CD4-positive, alpha-beta T cell (primary cell): ENCODE results near the gene MAST2. TPM values are rescaled to one million over a fixed set of nuclear protein-coding genes. Genes with fewer than 3 reads are reported as not detected.

ENCODE experiments used
- ATAC-seq: fragments of 200-7000 bp; cut with Tn5 transposase; one replicate; pipeline ENCODE4 v1.10.0; 2022; ENCODE audit warnings: mild to moderate bottlenecking; ENCODE audit not compliant: poor library complexity
- CTCF ChIA-PET: fragments of 350-600 bp; sonication (Branson Sonifier 250); formaldehyde crosslinking; loops from one replicate; lab custom pipeline; 2021; ENCODE audit warnings: antibody characterized with exemption, inconsistent platforms; lab: Charles Lee
- POLR2A ChIA-PET: fragments of 350-600 bp; sonication (Branson Sonifier 250); formaldehyde crosslinking; loops from one replicate; lab custom pipeline; 2021; ENCODE audit warnings: antibody characterized with exemption, inconsistent platforms; lab: Charles Lee
- DNase-seq, 14 experiments: peaks; one replicate each; pipeline ENCODE4 v3.0.0-alpha.2; 2013 to 2020; ENCODE audit warnings: mixed read lengths in 2 of 14
- H3K27ac ChIP-seq, 2 donors: one replicate each; pipeline versions ENCODE4 v1.5.1 to v1.7.0; 2013; ENCODE audit warnings: low read length in 2 of 2, low read depth in 1 of 2, mild to moderate bottlenecking in 1 of 2
- H3K27me3 ChIP-seq, 2 experiments: 1 replicate in 1 of 2; 2 replicates in 1 of 2; pipeline versions ENCODE4 v1.6.1 to v1.7.0; 2013; ENCODE audit warnings: low read length in 2 of 2, control low read depth in 1 of 2, mild to moderate bottlenecking in 1 of 2, moderate library complexity in 1 of 2; ENCODE audit not compliant: insufficient read depth in 2 of 2, control insufficient read depth in 1 of 2
- H3K36me3 ChIP-seq: one replicate; pipeline ENCODE4 v1.6.1; 2013; ENCODE audit warnings: low read length, control low read depth; ENCODE audit not compliant: insufficient read depth
- H3K4me1 ChIP-seq: one replicate; pipeline ENCODE4 v1.6.1; 2013; ENCODE audit warnings: low read length, control low read depth; ENCODE audit not compliant: insufficient read depth
- H3K4me3 ChIP-seq: one replicate; pipeline ENCODE4 v1.5.1; 2013; ENCODE audit warnings: mild to moderate bottlenecking, low read length, moderate library complexity
- H3K9me3 ChIP-seq, 2 experiments: 1 replicate in 1 of 2; 2 replicates in 1 of 2; pipeline versions ENCODE4 v1.6.1 to v1.7.0; 2013; ENCODE audit warnings: low read length in 2 of 2, mild to moderate bottlenecking in 2 of 2, control low read depth in 1 of 2, moderate library complexity in 1 of 2; ENCODE audit not compliant: control insufficient read depth in 1 of 2, insufficient read depth in 1 of 2
- H3K27ac Mint-ChIP-seq: one replicate; pipeline ENCODE4 v1.8.0; 2020; ENCODE audit warnings: mixed read lengths
- H3K27me3 Mint-ChIP-seq: one replicate; pipeline ENCODE4 v1.8.0; 2021; ENCODE audit warnings: mixed read lengths
- H3K36me3 Mint-ChIP-seq: one replicate; pipeline ENCODE4 v1.8.0; 2021; ENCODE audit warnings: low read depth, mixed read lengths
- H3K4me1 Mint-ChIP-seq: one replicate; pipeline ENCODE4 v1.8.0; 2021; ENCODE audit warnings: low read depth, mixed read lengths
- H3K4me3 Mint-ChIP-seq: one replicate; pipeline ENCODE4 v1.8.0; 2020; ENCODE audit warnings: mild to moderate bottlenecking, mixed read lengths
- H3K9me3 Mint-ChIP-seq: one replicate; pipeline ENCODE4 v1.8.0; 2020; ENCODE audit warnings: mixed read lengths
- intact Hi-C, 2 experiments: fragments of 100-400 bp; cut with DNase I in 1 of 2; cut with micrococcal nuclease in 1 of 2; formaldehyde crosslinking; loops; one replicate each; pipeline versions ENCODE4 v1.15.1 to v1.9.0; 2023 to 2025; cut with DNase I, micrococcal nuclease
- total RNA-seq, 174 experiments: library from RNA in 2 of 174; stranded (reverse) in 2 of 174; gene quantifications; one replicate each; pipeline ENCODE4 v1.2.3 and lab custom pipeline; 2021 to 2026
- TF ChIP-seq, protein P1 (sequence below): fragments of 200-600 bp; IDR thresholded peaks from one replicate; pipeline ENCODE4 v1.8.0; 2022; ENCODE audit warnings: antibody characterized with exemption, mild to moderate bottlenecking

The MAST2 gene
- total RNA-seq, 2 experiments from 2014 or later = 5.7 to 6.5 TPM

DNA sequence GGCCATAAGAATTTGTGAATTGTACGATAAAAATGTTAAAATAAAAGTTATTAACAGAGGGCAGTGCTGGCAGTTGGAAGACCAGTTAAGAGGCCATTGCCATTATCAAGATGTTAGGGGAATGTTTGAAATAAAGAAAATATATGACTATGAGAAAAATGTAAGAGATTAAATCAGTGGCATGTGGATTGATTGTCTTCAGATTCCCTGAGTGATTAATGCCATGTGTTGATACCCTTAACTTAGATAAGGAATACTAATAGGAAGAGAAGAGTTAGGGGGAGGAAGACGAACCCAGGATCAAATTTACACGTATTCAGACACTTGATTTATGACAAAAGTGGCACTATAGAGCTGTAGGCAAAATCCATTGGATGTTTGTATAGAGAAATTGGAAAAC lies 173.2 kb downstream of the MAST2 start:
- no peaks in the 10 kb centered on the region for H3K36me3 Mint-ChIP-seq

DNA sequence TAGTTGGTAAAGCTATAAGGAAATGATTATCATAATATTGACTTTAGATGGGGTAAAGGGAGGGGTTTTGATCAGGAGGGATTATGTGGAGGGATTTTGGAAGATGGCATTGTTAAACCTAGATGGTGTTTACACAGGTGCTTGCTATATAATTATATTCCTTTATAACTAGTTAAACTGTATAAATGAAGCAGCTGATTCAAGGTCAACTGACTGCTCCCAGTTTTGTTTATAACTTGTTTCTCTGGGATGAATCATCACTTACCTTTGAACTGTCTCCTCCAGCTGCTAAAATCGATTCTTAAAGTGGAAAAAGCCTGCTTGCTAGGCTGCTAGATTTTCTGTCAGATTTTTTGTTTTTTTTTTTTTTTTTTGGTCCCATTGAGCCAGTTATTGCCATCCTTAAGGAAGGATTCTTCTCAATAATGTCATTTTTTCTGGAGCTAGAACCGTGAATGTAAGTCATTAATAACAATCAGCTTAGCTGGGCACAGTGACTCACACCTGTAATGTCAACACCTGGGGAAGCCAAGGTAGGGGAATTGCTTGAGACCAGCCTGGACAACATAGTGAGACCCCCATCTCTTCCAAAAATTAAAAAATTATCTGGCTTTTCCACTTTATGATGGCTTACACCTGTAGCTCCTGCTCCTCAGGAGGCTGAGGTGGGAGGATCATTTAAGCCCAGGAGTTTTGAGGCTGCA lies 175.8 kb downstream of the MAST2 start:
- Mint-ChIP-seq H3K4me1 (no peaks in the 10 kb centered on the region), H3K27me3 (no peaks in the 10 kb centered on the region), H3K4me3 (no peak overlapping the region), H3K27ac (no peak overlapping the region), H3K9me3 (no peaks in the 10 kb centered on the region), H3K36me3 (no peaks in the 10 kb centered on the region)
- no peak for ATAC-seq
- Histone ChIP-seq H3K36me3 (no peaks in the 10 kb centered on the region), H3K27me3 (no peaks in the 10 kb centered on the region), H3K9me3 (no peaks in the 10 kb centered on the region), H3K4me3 (no peak overlapping the region), H3K27ac (no peak overlapping the region), H3K4me1 (no peaks in the 10 kb centered on the region)
- no peak for DNase-seq
- ChIA-PET POLR2A (no interaction called here), CTCF (no interaction called here)
- intact Hi-C loops = no loop called here
- TF ChIP-seq, protein P1, sequence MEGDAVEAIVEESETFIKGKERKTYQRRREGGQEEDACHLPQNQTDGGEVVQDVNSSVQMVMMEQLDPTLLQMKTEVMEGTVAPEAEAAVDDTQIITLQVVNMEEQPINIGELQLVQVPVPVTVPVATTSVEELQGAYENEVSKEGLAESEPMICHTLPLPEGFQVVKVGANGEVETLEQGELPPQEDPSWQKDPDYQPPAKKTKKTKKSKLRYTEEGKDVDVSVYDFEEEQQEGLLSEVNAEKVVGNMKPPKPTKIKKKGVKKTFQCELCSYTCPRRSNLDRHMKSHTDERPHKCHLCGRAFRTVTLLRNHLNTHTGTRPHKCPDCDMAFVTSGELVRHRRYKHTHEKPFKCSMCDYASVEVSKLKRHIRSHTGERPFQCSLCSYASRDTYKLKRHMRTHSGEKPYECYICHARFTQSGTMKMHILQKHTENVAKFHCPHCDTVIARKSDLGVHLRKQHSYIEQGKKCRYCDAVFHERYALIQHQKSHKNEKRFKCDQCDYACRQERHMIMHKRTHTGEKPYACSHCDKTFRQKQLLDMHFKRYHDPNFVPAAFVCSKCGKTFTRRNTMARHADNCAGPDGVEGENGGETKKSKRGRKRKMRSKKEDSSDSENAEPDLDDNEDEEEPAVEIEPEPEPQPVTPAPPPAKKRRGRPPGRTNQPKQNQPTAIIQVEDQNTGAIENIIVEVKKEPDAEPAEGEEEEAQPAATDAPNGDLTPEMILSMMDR = no peak

More for the DNA sequence above, 173.2 kb downstream of the MAST2 start:
- ATAC-seq (no peak), DNase-seq (no peak)
- Histone ChIP-seq H3K4me1 (no peaks in the 10 kb centered on the region), H3K9me3 (no peaks in the 10 kb centered on the region), H3K27me3 (no peaks in the 10 kb centered on the region), H3K36me3 (no peaks in the 10 kb centered on the region), H3K27ac (no peak overlapping the region), H3K4me3 (no peak overlapping the region)
- Mint-ChIP-seq H3K9me3 (no peaks in the 10 kb centered on the region), H3K27me3 (no peaks in the 10 kb centered on the region), H3K4me3 (no peak overlapping the region), H3K4me1 (no peaks in the 10 kb centered on the region), H3K27ac (no peak overlapping the region)
- ChIA-PET POLR2A (no interaction called here), CTCF (no interaction called here)
- TF ChIP-seq, protein P1 = no peak
- intact Hi-C loops = no loop called here

DNA sequence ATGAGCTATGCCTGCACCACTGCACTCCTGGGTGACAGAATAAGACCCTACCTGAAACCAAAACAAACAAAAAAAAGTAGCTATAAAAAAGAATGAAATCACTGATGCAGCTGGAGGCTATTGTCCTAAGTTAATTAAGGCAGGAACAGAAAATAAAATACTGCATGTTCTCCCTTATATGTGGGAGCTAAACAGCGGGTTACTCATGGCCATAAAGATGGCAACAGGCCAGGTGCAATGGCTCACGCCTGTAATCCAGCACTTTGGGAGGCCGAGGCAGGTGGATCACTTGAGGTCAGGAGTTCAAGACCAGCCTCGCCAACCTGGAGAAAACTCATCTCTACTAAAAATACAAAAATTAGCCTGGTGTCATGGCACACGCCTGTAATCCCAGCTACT lies 176.4 kb downstream of the MAST2 start:
- Mint-ChIP-seq H3K27ac (no peak overlapping the region), H3K9me3 (no peaks in the 10 kb centered on the region), H3K36me3 (no peaks in the 10 kb centered on the region), H3K27me3 (no peaks in the 10 kb centered on the region), H3K4me3 (no peak overlapping the region), H3K4me1 (no peaks in the 10 kb centered on the region)
- H3K4me1 ChIP-seq = no peaks in the 10 kb centered on the region
- intact Hi-C loops = no loop called here
- TF ChIP-seq, protein P1 = no peak
- H3K4me3 ChIP-seq = no peak overlapping the region
- H3K9me3 ChIP-seq = no peaks in the 10 kb centered on the region
- POLR2A ChIA-PET = no interaction called here
- no peak overlapping the region for H3K27ac ChIP-seq
- H3K27me3 ChIP-seq = no peaks in the 10 kb centered on the region
- CTCF ChIA-PET = no interaction called here
- DNase-seq (no peak), ATAC-seq (no peak)
- no peaks in the 10 kb centered on the region for H3K36me3 ChIP-seq
